HCT116 (cell line): ENCODE measurements around the gene SPIN2B.

Experiments
- CBX3 ChIP-seq: IDR thresholded peaks from 2 replicates; pipeline ENCODE4 v1.6.1; 2012; ENCODE audit warnings: low read depth
- EGR1 ChIP-seq: IDR thresholded peaks from 2 replicates; pipeline ENCODE4 v1.6.1; 2012; ENCODE audit warnings: low read depth
- EZH2 ChIP-seq: fragments of 200-600 bp; sonication (generic); IDR thresholded peaks from 2 replicates; pipeline ENCODE4 v1.6.1; 2017; ENCODE audit warnings: antibody characterized with exemption, mixed run types
- EZH2phosphoT487 ChIP-seq: fragments of 200-600 bp; IDR thresholded peaks from 2 replicates; pipeline ENCODE4 v1.6.1; 2018; ENCODE audit warnings: antibody characterized with exemption, borderline replicate concordance
- POLR2A ChIP-seq: IDR thresholded peaks from 2 replicates; pipeline ENCODE4 v1.7.0; 2011; ENCODE audit warnings: borderline replicate concordance; ENCODE audit not compliant: insufficient read depth, insufficient read length; ENCODE audit errors: extremely low read depth
- POLR2AphosphoS5 ChIP-seq: IDR thresholded peaks from 2 replicates; pipeline ENCODE4 v1.6.1; 2011; ENCODE audit warnings: mild to moderate bottlenecking, low read depth, low read length, moderate library complexity
- RAD21 ChIP-seq: IDR thresholded peaks from 2 replicates; pipeline ENCODE4 v1.6.1; 2012; ENCODE audit warnings: low read depth, mild to moderate bottlenecking
- SP1 ChIP-seq: IDR thresholded peaks from 2 replicates; pipeline ENCODE4 v1.6.1; 2012; ENCODE audit warnings: low read depth
- TF ChIP-seq, protein P1 (sequence below), 3 experiments: fragments of 200-600 bp in 1 of 3; sonication (generic) in 1 of 3; IDR thresholded peaks in 2 of 3; conservative IDR thresholded peaks in 1 of 3; 2 replicates each; pipeline ENCODE4 v1.5.1; 2012 to 2017; ENCODE audit warnings: low read depth in 2 of 3, low read length in 2 of 3, antibody characterized with exemption in 1 of 3, borderline replicate concordance in 1 of 3, control low read depth in 1 of 3, mild to moderate bottlenecking in 1 of 3, mixed read lengths in 1 of 3, mixed run types in 1 of 3, moderate library complexity in 1 of 3; ENCODE audit not compliant: insufficient read depth in 1 of 3

DNA sequence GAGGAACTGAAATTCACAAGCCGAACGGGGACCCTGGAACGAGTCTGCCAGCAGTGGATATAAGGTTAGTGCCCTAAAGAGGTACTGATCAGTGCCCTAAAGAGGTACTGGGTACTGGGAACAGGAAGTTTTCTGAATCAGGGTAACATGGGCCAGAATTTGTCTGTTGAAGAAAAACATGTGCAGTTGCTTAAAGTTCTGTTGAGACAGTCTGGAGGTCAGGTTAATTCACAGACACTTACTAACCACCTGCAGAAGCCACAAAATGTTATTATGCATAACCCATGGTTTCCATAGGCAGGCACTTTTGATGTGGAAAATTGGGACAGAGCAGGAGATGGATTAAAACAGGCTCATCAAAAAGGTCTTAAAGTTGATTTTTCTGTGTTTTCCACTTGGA is 17.9 kb downstream of the SPIN2B start:
- no peak for TF ChIP-seq POLR2A
- no peak for TF ChIP-seq CBX3
- TF ChIP-seq, protein P1, sequence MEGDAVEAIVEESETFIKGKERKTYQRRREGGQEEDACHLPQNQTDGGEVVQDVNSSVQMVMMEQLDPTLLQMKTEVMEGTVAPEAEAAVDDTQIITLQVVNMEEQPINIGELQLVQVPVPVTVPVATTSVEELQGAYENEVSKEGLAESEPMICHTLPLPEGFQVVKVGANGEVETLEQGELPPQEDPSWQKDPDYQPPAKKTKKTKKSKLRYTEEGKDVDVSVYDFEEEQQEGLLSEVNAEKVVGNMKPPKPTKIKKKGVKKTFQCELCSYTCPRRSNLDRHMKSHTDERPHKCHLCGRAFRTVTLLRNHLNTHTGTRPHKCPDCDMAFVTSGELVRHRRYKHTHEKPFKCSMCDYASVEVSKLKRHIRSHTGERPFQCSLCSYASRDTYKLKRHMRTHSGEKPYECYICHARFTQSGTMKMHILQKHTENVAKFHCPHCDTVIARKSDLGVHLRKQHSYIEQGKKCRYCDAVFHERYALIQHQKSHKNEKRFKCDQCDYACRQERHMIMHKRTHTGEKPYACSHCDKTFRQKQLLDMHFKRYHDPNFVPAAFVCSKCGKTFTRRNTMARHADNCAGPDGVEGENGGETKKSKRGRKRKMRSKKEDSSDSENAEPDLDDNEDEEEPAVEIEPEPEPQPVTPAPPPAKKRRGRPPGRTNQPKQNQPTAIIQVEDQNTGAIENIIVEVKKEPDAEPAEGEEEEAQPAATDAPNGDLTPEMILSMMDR (IDR thresholded peaks at IDR 0.05 in 2 of 3, conservative IDR thresholded peaks at IDR 0.05 in 1 of 3; ENCODE audit: borderline replicate concordance in 1 of 3, insufficient read depth in 1 of 3, low read depth in 2 of 3, low read length in 2 of 3): no peak
- TF ChIP-seq POLR2AphosphoS5: no peak
- no peak for TF ChIP-seq EZH2phosphoT487
- no peak for TF ChIP-seq SP1
- TF ChIP-seq RAD21: no peak
- TF ChIP-seq EZH2: no peak
- no peak for TF ChIP-seq EGR1
